ENCODE results near the gene DMAP1.
"Not testable (repeated sequence)": the region's sequence is repeated elsewhere in the genome, so short reads cannot be mapped to it uniquely, and the experiment has no call there.

Gene DMAP1

GRCh38 chr1:44213222-44214112 is at the start of gene DMAP1:
Gene DMAP1, plus strand, starts transcription at chr1:44213471. Its CDS starts 283 bp downstream, at chr1:44213754.
- peak; percentile 74 for DNase-seq (ENCODE audit: low read depth in 2 of 2)

GRCh38 chr1:44168520-44169098 is 44.7 kb upstream of the DMAP1 start:
- DNase-seq (ENCODE audit: low read depth in 2 of 2), result no peak

- no peak for DNase-seq (ENCODE audit: low read depth in 2 of 2)
These were observed 42.9 kb upstream of the DMAP1 start for GRCh38 chr1:44170281-44170823.

GRCh38 chr1:44174630-44175029 is 38.6 kb upstream of the DMAP1 start:
- no peak for DNase-seq (ENCODE audit: low read depth in 2 of 2)

GRCh38 chr1:44200336-44200735 is 12.9 kb upstream of the DMAP1 start:
- DNase-seq (ENCODE audit: low read depth in 2 of 2), result no peak

- not testable (repeated sequence) for DNase-seq (ENCODE audit: low read depth in 2 of 2)
These were observed 6.7 kb upstream of the DMAP1 start for GRCh38 chr1:44206545-44206944.

GRCh38 chr1:44208226-44208625 is 5.0 kb upstream of the DMAP1 start:
- no peak for DNase-seq (ENCODE audit: low read depth in 2 of 2)

- no peak for DNase-seq (ENCODE audit: low read depth in 2 of 2)
These were observed 2.7 kb upstream of the DMAP1 start for GRCh38 chr1:44210595-44210994.

- DNase-seq (ENCODE audit: low read depth in 2 of 2), result peak in 1 of 2 donors; percentile 7
These were observed 683 bp upstream of the DMAP1 start for GRCh38 chr1:44212355-44213221.

- peak; percentile 67 to 72 for DNase-seq (ENCODE audit: low read depth in 2 of 2)
These were observed 4.6 kb downstream of the DMAP1 start for GRCh38 chr1:44217809-44218410.

GRCh38 chr1:44218503-44219300 is 5.4 kb downstream of the DMAP1 start:
- no peak for DNase-seq (ENCODE audit: low read depth in 2 of 2)

- DNase-seq (ENCODE audit: low read depth in 2 of 2), result no peak
These were observed 6.0 kb downstream of the DMAP1 start for GRCh38 chr1:44219301-44219626.

- no peak for DNase-seq (ENCODE audit: low read depth in 2 of 2)
These were observed 6.9 kb downstream of the DMAP1 start for GRCh38 chr1:44220001-44220751.

- no peak for DNase-seq (ENCODE audit: low read depth in 2 of 2)
These were observed 7.5 kb downstream of the DMAP1 start for GRCh38 chr1:44220755-44221154.

- no peak for DNase-seq (ENCODE audit: low read depth in 2 of 2)
These were observed 8.5 kb downstream of the DMAP1 start for GRCh38 chr1:44221769-44222168.

- no peak for DNase-seq (ENCODE audit: low read depth in 2 of 2)
These were observed 9.3 kb downstream of the DMAP1 start for GRCh38 chr1:44222397-44223186.

- no peak for DNase-seq (ENCODE audit: low read depth in 2 of 2)
These were observed 9.9 kb downstream of the DMAP1 start for GRCh38 chr1:44223187-44223610.

- no peak for DNase-seq (ENCODE audit: low read depth in 2 of 2)
These were observed 12.5 kb downstream of the DMAP1 start for GRCh38 chr1:44225761-44226160.

GRCh38 chr1:44227211-44227610 is 13.9 kb downstream of the DMAP1 start:
- DNase-seq (ENCODE audit: low read depth in 2 of 2), result no peak

All from activated CD4-positive, alpha-beta T cell treated with anti-CD3 and anti-CD28 coated beads for 24 hours (primary cell).